H1 (cell line): ENCODE data around the gene UPB1. TPM values are rescaled to one million over a fixed set of nuclear protein-coding genes. Genes with fewer than 3 reads are reported as not detected.

Experiments used
- CTCF ChIA-PET: fragments of 300-600 bp; sonication (Branson Sonifier 250); formaldehyde crosslinking; loops from one replicate; lab custom pipeline; 2021; ENCODE audit not compliant: partially characterized antibody; lab: Charles Lee
- POLR2A ChIA-PET: fragments of 300-600 bp; sonication (Branson Sonifier 250); formaldehyde crosslinking; loops from one replicate; lab custom pipeline; 2021; ENCODE audit warnings: inconsistent platforms; ENCODE audit not compliant: partially characterized antibody; lab: Charles Lee
- DNase-seq, 2 experiments: peaks; one replicate each; pipeline versions ENCODE4 v3.0.0 to v3.0.0-alpha.2; 2010 to 2022; ENCODE audit warnings: low spot score in 2 of 2, low read depth in 1 of 2, mixed read lengths in 1 of 2
- FAIRE-seq: peaks from 2 replicates; lab custom pipeline; 2011; peaks lifted over from hg19 to GRCh38; lab: Jason Lieb, UNC
- H2AFZ ChIP-seq: 2 replicates; pipeline ENCODE4 v1.8.1; 2012; ENCODE audit warnings: low read length, inconsistent platforms
- H2AK5ac ChIP-seq: 2 replicates; pipeline ENCODE4 v1.6.1; 2013; ENCODE audit warnings: low read depth, low read length
- H2BK120ac ChIP-seq: replicated peaks from 2 replicates; pipeline ENCODE3; 2013; ENCODE audit warnings: low read depth, low read length, inconsistent platforms
- H2BK12ac ChIP-seq: 2 replicates; pipeline ENCODE4 v1.6.1; 2013; ENCODE audit warnings: low read depth, low read length
- H2BK15ac ChIP-seq: 2 replicates; pipeline ENCODE4 v1.6.1; 2013; ENCODE audit warnings: low read length
- H2BK20ac ChIP-seq: 2 replicates; pipeline ENCODE4 v1.6.1; 2013; ENCODE audit warnings: low read length
- H2BK5ac ChIP-seq: 2 replicates; pipeline ENCODE4 v1.6.1; 2013; ENCODE audit warnings: low read depth, low read length
- H3K14ac ChIP-seq: 2 replicates; pipeline ENCODE4 v1.6.1; 2013; ENCODE audit warnings: inconsistent platforms; ENCODE audit not compliant: insufficient read length
- H3K18ac ChIP-seq: 2 replicates; pipeline ENCODE4 v1.6.1; 2013; ENCODE audit warnings: low read length; ENCODE audit errors: extremely low read depth
- H3K23ac ChIP-seq: 2 replicates; pipeline ENCODE4 v1.6.1; 2013; ENCODE audit warnings: inconsistent platforms; ENCODE audit not compliant: insufficient read length
- H3K23me2 ChIP-seq: 2 replicates; pipeline ENCODE4 v1.6.1; 2013; ENCODE audit warnings: low read depth, low read length
- H3K27ac ChIP-seq: 2 replicates; pipeline ENCODE4 v1.6.1; 2011; ENCODE audit warnings: low read depth, low read length, inconsistent platforms
- H3K27me3 ChIP-seq, 4 experiments: replicated peaks in 1 of 4; 1 replicate in 1 of 4; 2 replicates in 3 of 4; pipeline versions ENCODE4 v1.6.1 to v1.8.1; 2011 to 2013; ENCODE audit warnings: low read length in 3 of 4, mild to moderate bottlenecking in 3 of 4, inconsistent platforms in 2 of 4, mixed read lengths in 2 of 4, moderate library complexity in 1 of 4; ENCODE audit not compliant: control insufficient read depth in 3 of 4, insufficient read depth in 3 of 4; ENCODE audit errors: extremely low read depth in 1 of 4
- H3K36me3 ChIP-seq, 4 experiments: 2 replicates each; pipeline versions ENCODE4 v1.6.1 to v1.8.1; 2011 to 2013; ENCODE audit warnings: mild to moderate bottlenecking in 4 of 4, low read length in 3 of 4, moderate library complexity in 2 of 4, control low read depth in 1 of 4, inconsistent platforms in 1 of 4; ENCODE audit not compliant: insufficient read depth in 4 of 4, control insufficient read depth in 2 of 4
- H3K4ac ChIP-seq: replicated peaks from 2 replicates; pipeline ENCODE3; 2013; ENCODE audit warnings: low read length, low read depth, mixed read lengths, inconsistent platforms; ENCODE audit not compliant: insufficient read length
- H3K4me1 ChIP-seq, 4 experiments: replicated peaks in 1 of 4; 1 replicate in 1 of 4; 2 replicates in 3 of 4; pipeline versions ENCODE4 v1.6.1 to v1.8.1; 2011 to 2013; ENCODE audit warnings: low read length in 3 of 4, inconsistent platforms in 2 of 4, mixed read lengths in 1 of 4; ENCODE audit not compliant: insufficient read depth in 4 of 4, control insufficient read depth in 3 of 4
- H3K4me2 ChIP-seq, 2 experiments: 2 replicates each; pipeline versions ENCODE4 v1.6.1 to v1.8.1; 2011 to 2013; ENCODE audit warnings: low read depth in 2 of 2, low read length in 2 of 2, control low read depth in 1 of 2, inconsistent platforms in 1 of 2, mild to moderate bottlenecking in 1 of 2; ENCODE audit not compliant: insufficient read depth in 1 of 2
- H3K4me3 ChIP-seq, 4 experiments: fragments of 200-600, 300-600 bp in 1 of 4; sonication (generic), shearing (Covaris generic), sonication (Bioruptor Twin) in 1 of 4; 2 replicates each; pipeline versions ENCODE4 v1.5.1 to v1.8.1; 2011 to 2016; ENCODE audit warnings: low read length in 4 of 4, low read depth in 3 of 4, control low read depth in 2 of 4, inconsistent platforms in 2 of 4, mild to moderate bottlenecking in 2 of 4, mixed read lengths in 1 of 4, moderate library complexity in 1 of 4; ENCODE audit not compliant: insufficient read depth in 2 of 4; ENCODE audit errors: extremely low read depth in 1 of 4
- H3K56ac ChIP-seq: replicated peaks from 2 replicates; pipeline ENCODE3; 2013; ENCODE audit warnings: low read depth, mild to moderate bottlenecking, mixed read lengths, low read length, inconsistent platforms; ENCODE audit not compliant: insufficient read length
- H3K79me1 ChIP-seq: 2 replicates; pipeline ENCODE4 v1.6.1; 2013; ENCODE audit warnings: low read depth, low read length, control low read depth
- H3K79me2 ChIP-seq, 2 experiments: 2 replicates each; pipeline versions ENCODE4 v1.6.1 to v1.8.1; 2012 to 2013; ENCODE audit warnings: low read length in 2 of 2, mild to moderate bottlenecking in 2 of 2, inconsistent platforms in 1 of 2; ENCODE audit not compliant: insufficient read depth in 2 of 2, control insufficient read depth in 1 of 2
- H3K9ac ChIP-seq, 4 experiments: replicated peaks in 1 of 4; 1 replicate in 1 of 4; 2 replicates in 3 of 4; pipeline versions ENCODE4 v1.6.1 to v1.8.1; 2011 to 2013; ENCODE audit warnings: low read depth in 3 of 4, low read length in 3 of 4, control low read depth in 2 of 4, mild to moderate bottlenecking in 2 of 4, moderate library complexity in 2 of 4, inconsistent platforms in 1 of 4; ENCODE audit errors: extremely low read depth in 1 of 4
- H3K9me3 ChIP-seq, 2 experiments: 2 replicates each; pipeline versions ENCODE4 v1.6.1 to v1.8.1; 2012 to 2013; ENCODE audit warnings: mild to moderate bottlenecking in 2 of 2, moderate library complexity in 2 of 2, control low read depth in 1 of 2, inconsistent platforms in 1 of 2, low read depth in 1 of 2, low read length in 1 of 2, mixed read lengths in 1 of 2; ENCODE audit not compliant: insufficient read depth in 2 of 2
- H4K20me1 ChIP-seq, 2 experiments: replicated peaks in 1 of 2; 2 replicates each; pipeline versions ENCODE3 to v1.8.1; 2011 to 2013; ENCODE audit warnings: inconsistent platforms in 2 of 2, low read length in 2 of 2, mild to moderate bottlenecking in 1 of 2; ENCODE audit not compliant: insufficient read depth in 2 of 2, control insufficient read depth in 1 of 2
- H4K5ac ChIP-seq: 2 replicates; pipeline ENCODE4 v1.6.1; 2013; ENCODE audit warnings: low read length, low read depth, mixed read lengths, inconsistent platforms; ENCODE audit not compliant: insufficient read length
- H4K8ac ChIP-seq: 2 replicates; pipeline ENCODE4 v1.8.0; 2013; ENCODE audit warnings: mild to moderate bottlenecking, moderate library complexity, low read length, inconsistent platforms; ENCODE audit not compliant: insufficient read depth; ENCODE audit errors: extremely low read depth
- H4K91ac ChIP-seq: replicated peaks from 2 replicates; pipeline ENCODE3; 2013; ENCODE audit warnings: low read length, mixed read lengths, inconsistent platforms; ENCODE audit not compliant: insufficient read length
- BACH1 ChIP-seq: IDR thresholded peaks from 2 replicates; pipeline ENCODE4 v1.6.1; 2012; ENCODE audit warnings: low read length, improper control_type of control experiment
- CBX8 ChIP-seq: fragments of 300-800, 300-1000 bp; sonication (generic); IDR thresholded peaks from 2 replicates; pipeline ENCODE4 v1.7.1; 2016; ENCODE audit warnings: low read depth, low read length, borderline replicate concordance
- GABPA ChIP-seq: IDR thresholded peaks from 2 replicates; pipeline ENCODE4 v1.6.1; 2011; ENCODE audit warnings: mild to moderate bottlenecking, low read length, moderate library complexity, borderline replicate concordance; ENCODE audit not compliant: insufficient read depth
- RAD21 ChIP-seq, 2 experiments: IDR thresholded peaks in 1 of 2; conservative IDR thresholded peaks in 1 of 2; 2 replicates each; pipeline ENCODE4 v1.6.1; 2011; ENCODE audit warnings: low read depth in 2 of 2, low read length in 2 of 2, improper control_type of control experiment in 1 of 2, inconsistent platforms in 1 of 2, mild to moderate bottlenecking in 1 of 2, moderate library complexity in 1 of 2
- SP1 ChIP-seq: IDR thresholded peaks from 2 replicates; pipeline ENCODE4 v1.6.1; 2011; ENCODE audit warnings: low read depth, low read length
- WGBS, 2 experiments: shearing (Covaris generic) in 1 of 2; methylation state at CpG; one replicate each; pipeline versions ENCODE4 v1.1.6 to v1.1.7; 2013 to 2015; ENCODE audit warnings: low lambda C conversion rate in 2 of 2, mixed read lengths in 2 of 2, inconsistent platforms in 1 of 2, low coverage in 1 of 2, missing lambda C conversion rate in 1 of 2; ENCODE audit not compliant: insufficient replicate concordance in 2 of 2, insufficient coverage in 1 of 2, insufficient read length in 1 of 2; ENCODE audit errors: extremely low coverage in 1 of 2, missing lambda C conversion rate in 1 of 2; 5-methylcytosine and 5-hydroxymethylcytosine counted together
- polyA plus RNA-seq, 7 experiments: library from polyadenylated mRNA; depleted of rRNA in 3 of 7; stranded (reverse) in 5 of 7; unstranded in 2 of 7; fragments of >200 nt in 5 of 7; fragments of 200-250 nt in 2 of 7; gene quantifications; 1 replicate in 5 of 7; 2 replicates in 1 of 7; 4 replicates in 1 of 7; pipeline versions ENCODE4 v1.2.1 to v1.2.3, GENCODE V29; 2011 to 2013; ENCODE audit warnings: missing spikeins in 2 of 7, mixed read lengths in 2 of 7
- total RNA-seq: library from RNA; stranded (reverse); fragmentation: NEBNext Ultra II Directional; extraction: Animal tissue kit (Norgen Biotek cat#: 25700); gene quantifications from 2 replicates; pipeline ENCODE4 v1.2.1, GENCODE V29; 2021
- TF ChIP-seq, protein P1 (sequence below), 3 experiments: IDR thresholded peaks; 1 replicate in 2 of 3; 2 replicates in 1 of 3; pipeline versions ENCODE4 v1.5.1 to v1.6.1; 2011; ENCODE audit warnings: low read length in 3 of 3, mild to moderate bottlenecking in 3 of 3, inconsistent platforms in 2 of 3, low read depth in 1 of 3, moderate library complexity in 1 of 3; ENCODE audit not compliant: insufficient read depth in 1 of 3; ENCODE audit errors: control extremely low read depth in 1 of 3
- TF ChIP-seq, protein P2 (sequence below): IDR thresholded peaks from 2 replicates; pipeline ENCODE4 v1.6.1; 2011; ENCODE audit warnings: low read depth, mild to moderate bottlenecking, low read length; ENCODE audit not compliant: insufficient read depth

Gene UPB1
- total and polyA plus RNA-seq, 2 of the 8 experiments (the other 6 are each of a cell fraction or from before 2014, with no cell fraction given), result 0.09 TPM; not detected in 1

GRCh38 chr22:24485608-24486007 is 9.5 kb upstream of the UPB1 start:
- ChIA-PET POLR2A (no interaction called here), CTCF (interaction anchor here (0.8 to 2.3 kb wide), 11 partner anchors 11 to 64 kb away, joined by 3 to 14 read pairs (median 4); no protein-coding TSS in a partner anchor)
- no peak for FAIRE-seq

More at GRCh38 chr22:24485608-24486007, 9.5 kb upstream of the UPB1 start:
- Histone ChIP-seq H3K4me2 (no peak overlapping the region), H2BK12ac (no peak overlapping the region), H3K27ac (no peak overlapping the region), H3K79me1 (no peaks in the 10 kb centered on the region), H3K79me2 (no peaks in the 10 kb centered on the region), H3K9ac (no peak overlapping the region), H3K4ac (no peak overlapping the region)
- 70% methylated on average over 3 of the region's 3 CpGs; no CpG with 5 or more reads in 1 of the 2 experiments for WGBS, 2 experiments
- TF ChIP-seq GABPA (no peak), CBX8 (no peak), RAD21 (IDR thresholded peaks at IDR 0.05 in 1 of 2, conservative IDR thresholded peaks at IDR 0.05 in 1 of 2; ENCODE audit: low read depth in 2 of 2, low read length in 2 of 2) (peak; percentile 36 to 46; a peak in 3 of 4 replicates), SP1 (no peak), BACH1 (no peak)
- TF ChIP-seq, protein P1, sequence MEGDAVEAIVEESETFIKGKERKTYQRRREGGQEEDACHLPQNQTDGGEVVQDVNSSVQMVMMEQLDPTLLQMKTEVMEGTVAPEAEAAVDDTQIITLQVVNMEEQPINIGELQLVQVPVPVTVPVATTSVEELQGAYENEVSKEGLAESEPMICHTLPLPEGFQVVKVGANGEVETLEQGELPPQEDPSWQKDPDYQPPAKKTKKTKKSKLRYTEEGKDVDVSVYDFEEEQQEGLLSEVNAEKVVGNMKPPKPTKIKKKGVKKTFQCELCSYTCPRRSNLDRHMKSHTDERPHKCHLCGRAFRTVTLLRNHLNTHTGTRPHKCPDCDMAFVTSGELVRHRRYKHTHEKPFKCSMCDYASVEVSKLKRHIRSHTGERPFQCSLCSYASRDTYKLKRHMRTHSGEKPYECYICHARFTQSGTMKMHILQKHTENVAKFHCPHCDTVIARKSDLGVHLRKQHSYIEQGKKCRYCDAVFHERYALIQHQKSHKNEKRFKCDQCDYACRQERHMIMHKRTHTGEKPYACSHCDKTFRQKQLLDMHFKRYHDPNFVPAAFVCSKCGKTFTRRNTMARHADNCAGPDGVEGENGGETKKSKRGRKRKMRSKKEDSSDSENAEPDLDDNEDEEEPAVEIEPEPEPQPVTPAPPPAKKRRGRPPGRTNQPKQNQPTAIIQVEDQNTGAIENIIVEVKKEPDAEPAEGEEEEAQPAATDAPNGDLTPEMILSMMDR (IDR thresholded peaks at IDR 0.05; ENCODE audit: control extremely low read depth in 1 of 3, insufficient read depth in 1 of 3, low read depth in 1 of 3, low read length in 3 of 3), result peak in 2 of 3 experiments; percentile 12 to 18; a peak in 2 of 4 replicates
- TF ChIP-seq, protein P2, sequence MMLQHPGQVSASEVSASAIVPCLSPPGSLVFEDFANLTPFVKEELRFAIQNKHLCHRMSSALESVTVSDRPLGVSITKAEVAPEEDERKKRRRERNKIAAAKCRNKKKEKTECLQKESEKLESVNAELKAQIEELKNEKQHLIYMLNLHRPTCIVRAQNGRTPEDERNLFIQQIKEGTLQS, result no peak
- TF ChIP-seq, all 59 proteins: peak for 2
- H2BK5ac ChIP-seq, result no peak overlapping the region
- no peak overlapping the region for H2AFZ ChIP-seq
- no peak overlapping the region for H2BK20ac ChIP-seq
- H3K4me3 ChIP-seq, result no peak overlapping the region
- no peak overlapping the region for H4K8ac ChIP-seq
- H3K23me2 ChIP-seq, result no peaks in the 10 kb centered on the region; the same call in 1 of the 2 replicates
- no peak overlapping the region for H2BK15ac ChIP-seq
- H4K91ac ChIP-seq, result no peak overlapping the region
- H3K4me1 ChIP-seq, result no peaks in the 10 kb centered on the region; a peak in 2 of 7 replicates
- no peak overlapping the region for H4K5ac ChIP-seq
- no peak overlapping the region for H3K18ac ChIP-seq
- no peak for DNase-seq
- H3K9me3 ChIP-seq, result no peaks in the 10 kb centered on the region
- H3K23ac ChIP-seq, result no peak overlapping the region
- H2BK120ac ChIP-seq, result no peak overlapping the region
- H3K27me3 ChIP-seq, result no peaks in the 10 kb centered on the region
- H2AK5ac ChIP-seq, result no peak overlapping the region
- H4K20me1 ChIP-seq, result no peaks in the 10 kb centered on the region
- no peaks in the 10 kb centered on the region for H3K36me3 ChIP-seq
- no peak overlapping the region for H3K56ac ChIP-seq
- H3K14ac ChIP-seq, result no peak overlapping the region
